ENCODE measurements around the gene MYOM3. TPM values are rescaled to one million over a fixed set of nuclear protein-coding genes. Genes with fewer than 3 reads are reported as not detected.

Gene MYOM3
- total RNA-seq, 1 experiment from 2014 or later, result 0.04 TPM

DNA sequence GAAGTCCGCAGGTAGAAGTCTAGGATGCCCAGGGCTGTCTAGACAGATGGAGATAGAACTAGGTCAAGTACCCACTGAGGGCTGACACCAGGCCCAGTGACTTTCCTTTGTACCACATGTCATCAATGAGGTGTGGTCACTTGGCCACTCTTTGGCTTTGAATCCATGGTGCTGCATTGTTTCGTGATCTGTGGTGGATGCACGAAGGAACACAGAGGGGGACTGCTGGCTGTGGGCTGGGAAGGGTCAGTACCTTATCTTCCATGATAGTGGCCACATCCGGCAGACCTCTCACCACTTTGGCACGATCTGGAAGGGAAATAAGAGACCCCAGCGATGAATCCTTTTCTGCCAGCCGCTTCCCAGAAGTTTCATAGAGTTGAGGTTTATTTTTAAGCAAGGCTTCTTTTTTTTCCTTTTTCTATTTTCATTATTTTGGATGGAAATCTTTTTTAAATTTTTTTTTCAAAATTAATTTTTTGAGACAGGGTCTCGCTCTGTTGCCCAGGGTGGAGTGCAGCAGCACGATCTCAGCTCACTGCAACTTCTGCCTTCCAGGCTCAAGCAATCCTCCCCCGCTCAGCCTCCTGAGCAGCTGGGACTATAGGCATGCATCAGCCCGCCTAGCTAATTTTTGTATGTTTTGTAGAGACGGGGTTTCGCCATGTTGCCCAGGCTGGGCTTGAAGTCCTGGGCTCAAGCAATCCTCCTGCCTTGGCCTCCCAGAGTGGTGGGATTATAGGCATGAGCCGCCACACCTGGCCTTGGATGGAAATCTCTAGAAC is 53.1 kb downstream of the MYOM3 start:
- H2AFZ ChIP-seq (ENCODE audit: low read length), result no peak overlapping the region
- intact Hi-C loops (cut with micrococcal nuclease), result no loop called here
- ChIA-PET CTCF (no interaction called here), POLR2A (ENCODE audit: unreplicated experiment) (no interaction called here)
- ATAC-seq, result no peak
- H3K4me2 ChIP-seq (ENCODE audit: low read length), result no peak overlapping the region
- H3K9me2 ChIP-seq (replicated peaks; ENCODE audit: low read length), result no peaks in the 10 kb centered on the region
- TF ChIP-seq EZH2 (IDR thresholded peaks at IDR 0.05; ENCODE audit: low read length, unreplicated experiment) (no peak), EZH2phosphoT487 (IDR thresholded peaks at IDR 0.05; ENCODE audit: borderline replicate concordance, low read length) (no peak)
- TF ChIP-seq, protein P1, sequence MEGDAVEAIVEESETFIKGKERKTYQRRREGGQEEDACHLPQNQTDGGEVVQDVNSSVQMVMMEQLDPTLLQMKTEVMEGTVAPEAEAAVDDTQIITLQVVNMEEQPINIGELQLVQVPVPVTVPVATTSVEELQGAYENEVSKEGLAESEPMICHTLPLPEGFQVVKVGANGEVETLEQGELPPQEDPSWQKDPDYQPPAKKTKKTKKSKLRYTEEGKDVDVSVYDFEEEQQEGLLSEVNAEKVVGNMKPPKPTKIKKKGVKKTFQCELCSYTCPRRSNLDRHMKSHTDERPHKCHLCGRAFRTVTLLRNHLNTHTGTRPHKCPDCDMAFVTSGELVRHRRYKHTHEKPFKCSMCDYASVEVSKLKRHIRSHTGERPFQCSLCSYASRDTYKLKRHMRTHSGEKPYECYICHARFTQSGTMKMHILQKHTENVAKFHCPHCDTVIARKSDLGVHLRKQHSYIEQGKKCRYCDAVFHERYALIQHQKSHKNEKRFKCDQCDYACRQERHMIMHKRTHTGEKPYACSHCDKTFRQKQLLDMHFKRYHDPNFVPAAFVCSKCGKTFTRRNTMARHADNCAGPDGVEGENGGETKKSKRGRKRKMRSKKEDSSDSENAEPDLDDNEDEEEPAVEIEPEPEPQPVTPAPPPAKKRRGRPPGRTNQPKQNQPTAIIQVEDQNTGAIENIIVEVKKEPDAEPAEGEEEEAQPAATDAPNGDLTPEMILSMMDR (conservative IDR thresholded peaks at IDR 0.05; ENCODE audit: low read depth, low read length), result no peak
- H3K27me3 ChIP-seq (ENCODE audit: low read length), result no peaks in the 10 kb centered on the region
- no peaks in the 10 kb centered on the region for H3K36me3 ChIP-seq (ENCODE audit: low read depth, low read length)
- H3K4me3 ChIP-seq (ENCODE audit: low read length), result no peak overlapping the region
- H3K9me3 ChIP-seq (ENCODE audit: low read length), result no peaks in the 10 kb centered on the region
- BruUV-seq (replicated peaks), result no TSS peak
- no peaks in the 10 kb centered on the region for H4K20me1 ChIP-seq (ENCODE audit: low read length)
- no peak for DNase-seq
- H3K9ac ChIP-seq (ENCODE audit: low read length), result no peak overlapping the region
- H3K27ac ChIP-seq (ENCODE audit: low read length), result no peak overlapping the region
- H3K79me2 ChIP-seq (ENCODE audit: low read length), result no peaks in the 10 kb centered on the region
- H3K4me1 ChIP-seq (ENCODE audit: insufficient read depth, low read length), result no peaks in the 10 kb centered on the region
- no peaks in the 10 kb centered on the region for H3F3A ChIP-seq (ENCODE audit: low read length, unreplicated experiment)

GRCh38 chr1:24057171-24057570 is 54.8 kb downstream of the MYOM3 start:
- no peak for TF ChIP-seq EZH2 (IDR thresholded peaks at IDR 0.05; ENCODE audit: low read length, unreplicated experiment)
- no peak for TF ChIP-seq EZH2phosphoT487 (IDR thresholded peaks at IDR 0.05; ENCODE audit: borderline replicate concordance, low read length)
- TF ChIP-seq, protein P1 (conservative IDR thresholded peaks at IDR 0.05; ENCODE audit: low read depth, low read length), result no peak
- Histone ChIP-seq H3K9ac (ENCODE audit: low read length) (no peak overlapping the region), H3K4me2 (ENCODE audit: low read length) (no peak overlapping the region), H3K4me3 (ENCODE audit: low read length) (no peak overlapping the region), H3K79me2 (ENCODE audit: low read length) (no peaks in the 10 kb centered on the region), H4K20me1 (ENCODE audit: low read length) (no peaks in the 10 kb centered on the region), H3K4me1 (ENCODE audit: insufficient read depth, low read length) (no peaks in the 10 kb centered on the region), H3K27ac (ENCODE audit: low read length) (no peak overlapping the region), H3K36me3 (ENCODE audit: low read depth, low read length) (no peaks in the 10 kb centered on the region), H3F3A (ENCODE audit: low read length, unreplicated experiment) (no peaks in the 10 kb centered on the region), H3K27me3 (ENCODE audit: low read length) (no peaks in the 10 kb centered on the region), H2AFZ (ENCODE audit: low read length) (no peak overlapping the region), H3K9me2 (replicated peaks; ENCODE audit: low read length) (no peaks in the 10 kb centered on the region), H3K9me3 (ENCODE audit: low read length) (no peaks in the 10 kb centered on the region)
- no TSS peak for BruUV-seq (replicated peaks)
- ATAC-seq (no peak), DNase-seq (no peak)
- ChIA-PET CTCF (no interaction called here), POLR2A (ENCODE audit: unreplicated experiment) (no interaction called here)
- intact Hi-C loops (cut with micrococcal nuclease), result no loop called here

DNA sequence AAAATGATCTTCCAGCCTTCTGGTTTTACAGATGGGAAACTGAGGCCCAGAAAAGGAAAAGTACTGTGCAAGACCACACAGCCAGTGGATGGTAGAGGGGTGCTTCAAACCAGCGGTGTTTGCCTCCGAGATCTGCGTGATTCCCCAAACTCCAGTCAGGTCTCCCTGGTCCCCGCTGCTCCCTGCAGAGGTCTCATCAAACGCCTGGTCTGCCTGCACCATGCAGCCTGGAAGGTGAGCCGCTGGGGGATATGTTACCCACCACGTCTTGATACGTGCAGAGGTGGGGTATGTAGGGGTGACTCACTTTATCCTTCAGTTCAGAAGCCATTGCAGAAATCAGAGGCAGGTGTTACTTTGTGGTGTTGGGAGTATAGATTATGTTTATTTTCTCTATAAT is 56.3 kb downstream of the MYOM3 start:
- H2AFZ ChIP-seq (ENCODE audit: low read length), result no peak overlapping the region
- no peak overlapping the region for H3K4me3 ChIP-seq (ENCODE audit: low read length)
- no peaks in the 10 kb centered on the region for H3K4me1 ChIP-seq (ENCODE audit: insufficient read depth, low read length)
- H3K27me3 ChIP-seq (ENCODE audit: low read length), result no peaks in the 10 kb centered on the region
- BruUV-seq (replicated peaks), result no TSS peak
- POLR2A ChIA-PET (ENCODE audit: unreplicated experiment), result no interaction called here
- CTCF ChIA-PET, result no interaction called here
- no peak for ATAC-seq
- TF ChIP-seq EZH2phosphoT487 (IDR thresholded peaks at IDR 0.05; ENCODE audit: borderline replicate concordance, low read length) (no peak), EZH2 (IDR thresholded peaks at IDR 0.05; ENCODE audit: low read length, unreplicated experiment) (no peak)
- TF ChIP-seq, protein P1 (conservative IDR thresholded peaks at IDR 0.05; ENCODE audit: low read depth, low read length), result no peak
- H3K27ac ChIP-seq (ENCODE audit: low read length), result no peak overlapping the region
- no peak for DNase-seq
- no peaks in the 10 kb centered on the region for H3K79me2 ChIP-seq (ENCODE audit: low read length)
- H3K4me2 ChIP-seq (ENCODE audit: low read length), result no peak overlapping the region
- H4K20me1 ChIP-seq (ENCODE audit: low read length), result no peaks in the 10 kb centered on the region
- no peaks in the 10 kb centered on the region for H3K9me2 ChIP-seq (replicated peaks; ENCODE audit: low read length)
- H3F3A ChIP-seq (ENCODE audit: low read length, unreplicated experiment), result no peaks in the 10 kb centered on the region
- intact Hi-C loops (cut with micrococcal nuclease), result no loop called here
- H3K36me3 ChIP-seq (ENCODE audit: low read depth, low read length), result no peaks in the 10 kb centered on the region
- H3K9ac ChIP-seq (ENCODE audit: low read length), result no peak overlapping the region
- no peaks in the 10 kb centered on the region for H3K9me3 ChIP-seq (ENCODE audit: low read length)

All from PC-3 (cell line).